GM21367 (cell line): ENCODE data around the gene MGA.

Source experiments
- ATAC-seq: cut with Tn5 transposase; IDR thresholded peaks from one replicate; pipeline ENCODE4 v1.9.1; 2021; ENCODE audit not compliant: unreplicated experiment

The MGA gene

DNA sequence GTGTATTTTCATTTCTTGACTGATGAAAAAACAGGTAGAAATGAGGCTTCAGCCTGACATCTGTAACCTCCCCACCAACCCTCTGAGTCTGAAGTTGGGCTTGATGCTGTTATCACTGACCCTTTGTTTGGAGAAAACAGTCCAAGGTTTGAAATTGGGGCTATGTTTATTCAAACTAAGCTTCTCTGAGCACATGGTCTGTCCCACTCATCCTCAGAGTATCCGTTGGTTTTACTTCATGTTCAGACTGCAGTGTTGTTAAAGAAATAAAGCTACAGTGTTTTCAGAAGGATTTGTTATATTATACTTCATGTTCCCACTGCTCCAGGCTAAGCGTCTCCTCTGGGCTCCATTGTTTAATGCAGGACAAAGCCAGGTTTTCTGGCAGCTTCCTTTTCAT lies 120.1 kb downstream of the MGA start:
- no peak for ATAC-seq

DNA sequence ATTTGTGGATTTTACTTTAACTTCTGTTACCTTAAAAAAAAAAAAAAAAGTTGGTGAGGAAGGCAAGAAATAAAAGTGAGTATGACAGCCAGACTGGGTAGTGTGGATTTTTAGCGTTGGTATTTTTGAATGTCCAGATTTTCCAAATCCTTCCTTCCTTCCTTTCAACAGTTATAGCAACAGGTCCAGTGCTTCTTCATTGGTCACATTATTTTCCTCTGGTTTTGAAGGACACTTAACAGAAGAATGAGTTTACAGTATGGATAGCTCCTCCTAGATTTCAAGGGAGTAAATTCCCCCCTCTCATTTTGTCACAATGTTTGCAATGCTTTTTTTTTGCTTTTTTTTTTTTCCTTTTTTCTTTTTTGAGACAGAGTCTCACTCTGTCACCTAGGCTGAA lies 120.5 kb downstream of the MGA start:
- ATAC-seq, result no peak

DNA sequence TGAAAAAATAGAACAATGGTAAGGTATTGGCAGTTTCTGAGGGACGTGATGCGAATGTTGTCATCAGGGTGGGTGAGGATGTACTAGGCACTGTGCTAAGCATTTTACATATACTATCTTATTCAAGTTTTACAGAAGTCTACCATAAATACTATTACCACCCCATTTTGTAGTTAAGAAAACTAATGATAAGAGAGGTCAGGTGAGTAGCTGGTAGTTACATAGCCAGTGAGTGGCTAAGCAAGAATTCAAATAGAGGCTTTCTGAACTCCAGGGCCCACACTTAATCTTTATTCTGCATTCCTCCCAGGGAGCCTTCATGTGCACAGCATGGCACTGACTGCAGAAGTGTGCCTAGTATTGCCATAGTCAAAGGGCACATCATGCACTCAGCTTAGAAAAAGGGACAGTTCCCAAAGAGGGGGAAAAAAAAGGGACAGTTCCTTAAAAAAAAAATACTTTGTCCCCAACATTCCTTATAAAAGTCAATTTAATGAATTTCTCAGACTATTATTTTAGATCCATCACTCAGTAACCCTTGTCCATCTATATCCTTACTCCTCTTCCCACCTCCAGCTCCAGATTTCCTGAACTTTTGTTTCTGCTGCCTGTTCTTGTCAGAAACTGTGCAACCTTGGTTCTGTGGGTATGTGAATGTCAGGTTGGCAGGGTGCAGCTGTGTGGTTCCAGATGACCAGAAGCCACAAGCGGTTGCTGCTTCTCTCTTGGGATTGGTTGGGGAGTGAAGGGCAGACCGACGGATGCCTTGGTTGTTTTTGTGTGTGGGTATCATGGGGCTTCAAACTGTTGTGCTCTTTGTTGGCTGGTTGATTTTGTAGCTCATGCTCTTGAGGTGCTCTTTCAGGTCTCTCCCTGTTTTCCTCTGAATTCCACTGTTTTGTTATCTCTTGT lies 122.4 kb downstream of the MGA start:
- ATAC-seq, result no peak

DNA sequence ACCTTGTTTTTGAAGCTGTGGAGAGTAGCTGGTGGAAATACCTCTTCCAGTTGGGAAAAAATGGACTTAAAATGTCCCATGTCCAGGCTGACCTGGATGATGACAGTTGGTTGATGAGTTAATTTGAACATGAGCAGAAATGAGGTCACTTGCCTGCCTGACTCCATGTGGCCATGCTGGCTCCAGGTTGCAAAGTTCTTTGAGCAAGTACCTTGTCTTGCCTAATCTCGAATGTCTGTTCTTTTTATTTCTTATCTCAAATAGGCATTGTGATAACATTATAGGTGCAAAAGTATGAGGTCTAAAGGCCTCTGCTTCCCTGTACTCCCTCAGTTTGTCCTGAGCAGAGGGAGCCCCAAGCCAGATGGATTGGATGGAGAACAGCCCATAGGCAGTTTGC lies 123.1 kb downstream of the MGA start:
- no peak for ATAC-seq

DNA sequence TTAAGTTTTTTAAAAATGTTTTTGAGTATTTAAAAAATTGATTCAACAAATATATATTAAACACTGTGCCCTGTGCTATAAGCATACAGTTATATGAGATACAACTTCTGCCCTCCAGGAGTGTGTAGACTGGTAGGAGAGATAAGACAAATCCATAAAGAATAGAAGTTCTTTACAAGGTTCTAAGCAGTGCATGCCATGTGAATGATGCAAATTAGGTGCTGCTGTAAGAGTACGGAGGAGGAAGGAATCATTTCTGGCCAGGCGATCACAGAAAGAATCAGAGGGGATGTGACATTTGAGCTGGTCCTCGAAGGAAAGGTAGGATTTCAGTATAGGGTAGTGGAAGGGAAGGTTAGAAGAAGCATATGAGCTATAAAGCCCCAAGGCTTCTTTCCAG lies 128.1 kb downstream of the MGA start:
- ATAC-seq, result no peak

DNA sequence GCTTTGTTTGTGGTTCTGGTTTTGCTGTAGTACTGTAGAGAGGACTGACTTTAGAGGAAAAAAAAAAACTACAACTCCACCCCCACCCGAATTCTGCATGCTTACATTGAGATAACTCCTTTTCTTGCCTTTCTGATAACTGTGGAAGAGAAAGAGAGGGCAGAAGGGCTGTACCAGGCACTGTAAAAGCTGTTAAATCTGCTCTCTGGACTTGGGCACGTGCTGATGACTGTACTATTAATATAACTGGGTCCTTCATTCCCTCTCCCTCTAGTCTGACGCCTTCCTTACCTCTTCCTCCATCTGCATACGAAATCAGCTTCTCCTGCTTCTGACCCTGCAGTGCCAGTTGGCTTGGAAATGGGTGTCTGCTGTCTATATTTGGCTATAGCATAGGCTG lies 129.0 kb downstream of the MGA start:
- ATAC-seq, result no peak

DNA sequence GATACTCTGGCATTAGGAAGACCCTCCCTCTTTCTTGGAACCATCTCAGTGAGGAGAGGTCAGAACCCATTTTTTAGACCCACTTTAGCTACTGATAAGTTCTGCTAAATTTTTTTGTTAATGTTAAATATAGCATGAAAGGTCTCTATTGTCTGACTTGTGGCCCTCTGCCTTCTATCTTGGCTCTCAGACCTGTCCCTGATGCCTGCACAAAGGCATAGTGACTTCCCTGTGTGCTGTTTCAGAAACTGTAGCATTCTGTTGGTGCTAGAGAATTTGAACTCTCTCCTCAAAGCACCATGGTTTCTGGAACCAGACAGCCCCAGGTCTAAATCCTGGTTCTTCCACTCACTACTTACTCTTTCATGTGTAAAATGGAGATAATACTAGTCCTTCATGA lies 129.5 kb downstream of the MGA start:
- ATAC-seq, result no peak

DNA sequence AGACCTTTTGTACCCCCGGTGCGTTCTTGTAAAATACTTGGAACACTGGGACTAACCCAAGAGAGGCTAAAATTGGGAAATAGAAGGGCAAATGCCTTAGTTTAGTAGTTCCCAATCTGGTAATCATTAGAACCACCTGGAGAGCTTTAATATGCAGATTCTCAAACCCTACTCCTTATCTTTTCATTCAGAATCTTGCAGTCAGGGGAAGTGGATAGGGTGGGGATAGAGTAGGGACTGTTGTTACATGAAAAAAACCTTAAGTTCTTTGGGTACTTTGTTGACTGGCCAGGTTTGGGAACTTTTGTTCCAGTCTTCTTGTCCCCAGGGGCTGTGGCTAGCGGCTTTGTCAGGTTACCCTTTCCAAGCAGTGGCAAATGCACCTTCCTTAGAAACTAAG lies 130.0 kb downstream of the MGA start:
- no peak for ATAC-seq

DNA sequence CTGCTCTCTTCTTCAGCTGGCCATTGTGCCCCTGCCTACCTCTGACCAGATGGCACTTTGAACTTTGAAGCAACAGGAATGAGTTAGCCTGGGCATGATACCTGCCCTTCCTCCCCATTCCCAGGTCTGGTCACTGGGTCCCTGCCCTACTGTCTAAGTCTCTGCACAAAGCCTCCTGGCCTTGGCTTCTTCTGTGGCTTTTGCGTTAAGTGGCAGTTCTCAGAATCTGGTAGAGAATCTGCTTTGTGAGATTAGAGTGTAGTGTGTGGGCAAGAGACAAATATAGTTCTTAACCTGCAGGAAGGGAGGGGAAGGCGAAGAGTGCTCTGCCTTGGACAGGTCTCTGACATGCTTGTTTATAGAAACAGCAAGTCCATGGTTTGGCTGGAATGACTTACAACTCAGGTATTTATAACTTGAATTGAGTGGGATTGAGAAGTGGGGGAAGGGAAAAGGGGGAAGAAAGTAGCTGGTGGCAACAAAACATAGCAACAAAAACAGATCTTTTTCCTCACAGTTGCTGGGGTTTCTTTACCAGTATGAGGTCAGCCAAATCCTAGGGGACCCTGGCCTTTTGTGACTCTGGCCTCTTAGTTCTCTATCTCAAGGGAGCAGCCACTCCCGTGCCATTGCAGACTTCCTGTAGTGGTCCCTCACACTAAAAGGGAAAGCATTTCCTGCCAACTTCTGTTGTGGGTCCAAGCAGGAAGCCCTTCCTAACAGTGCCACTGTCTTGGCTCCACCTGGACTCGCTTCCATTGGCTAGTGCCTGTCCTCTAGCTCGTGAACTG lies 130.7 kb downstream of the MGA start:
- ATAC-seq, result no peak

DNA sequence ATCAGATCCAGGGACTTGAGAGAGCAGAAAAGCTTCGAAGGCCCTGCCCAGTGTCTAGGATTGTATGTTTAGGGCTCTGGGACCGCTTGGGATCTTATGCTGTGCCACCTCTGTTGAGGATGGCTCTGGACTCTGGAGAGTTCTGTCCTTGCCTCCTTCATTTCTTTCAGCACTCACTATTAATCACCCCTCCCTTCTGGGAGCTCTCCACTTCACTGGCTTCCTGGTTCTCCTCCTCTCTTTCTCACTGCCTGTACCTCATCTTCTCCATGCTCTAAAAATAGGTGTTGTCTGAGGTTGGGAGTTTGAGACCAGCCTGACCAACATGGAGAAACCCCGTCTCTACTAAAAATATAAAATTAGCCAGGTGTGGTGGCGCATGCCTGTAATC lies 131.3 kb downstream of the MGA start:
- no peak for ATAC-seq

DNA sequence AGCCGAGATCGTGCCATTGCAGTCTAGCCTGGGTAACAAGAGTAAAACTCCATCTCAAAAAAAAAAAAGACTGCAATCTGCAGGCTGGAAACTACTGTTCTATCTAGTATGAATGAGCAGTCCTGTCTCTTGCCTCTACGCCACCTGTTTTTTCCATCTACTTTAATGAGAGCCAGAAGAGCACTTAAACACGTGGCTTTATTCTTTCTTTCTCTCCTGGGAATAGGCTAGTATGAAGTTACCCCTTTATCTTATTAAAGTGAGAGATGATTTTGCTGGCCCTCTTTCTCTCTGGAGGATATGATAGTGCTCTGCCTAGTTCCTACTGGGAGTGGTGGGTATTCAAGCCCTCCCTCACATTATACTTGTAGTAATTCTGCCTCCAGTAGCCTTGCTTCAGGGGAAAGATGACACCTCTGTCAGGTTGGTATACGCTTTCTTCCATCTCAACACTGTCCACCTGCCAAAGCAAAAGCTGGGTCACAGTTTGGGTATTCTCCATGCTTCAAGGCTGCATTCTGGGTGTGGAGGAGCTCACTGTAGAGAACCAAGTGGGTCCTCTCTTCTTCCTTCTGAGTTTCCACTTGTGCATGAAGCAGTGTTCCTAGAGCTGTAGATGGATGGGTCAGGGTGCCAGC lies 131.9 kb downstream of the MGA start:
- ATAC-seq, result no peak

DNA sequence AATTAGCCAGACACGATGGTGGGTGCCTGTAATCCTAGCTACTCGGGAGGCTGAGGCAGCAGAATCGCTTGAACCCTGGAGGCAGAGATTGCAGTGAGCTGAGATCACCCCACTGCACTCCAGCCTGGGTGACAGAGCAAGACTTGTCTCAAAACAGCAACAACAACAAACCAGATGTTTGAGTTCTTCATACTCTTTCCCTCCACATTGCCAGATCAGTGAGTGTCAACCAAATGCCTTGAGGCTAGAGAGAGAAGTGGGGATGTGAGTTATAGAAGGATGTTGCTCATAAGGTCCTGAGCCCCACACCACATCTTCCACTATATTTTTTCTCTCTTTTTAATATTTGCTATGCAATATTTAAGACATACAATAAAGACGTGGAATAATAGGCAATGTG lies 133.9 kb downstream of the MGA start:
- ATAC-seq, result no peak

DNA sequence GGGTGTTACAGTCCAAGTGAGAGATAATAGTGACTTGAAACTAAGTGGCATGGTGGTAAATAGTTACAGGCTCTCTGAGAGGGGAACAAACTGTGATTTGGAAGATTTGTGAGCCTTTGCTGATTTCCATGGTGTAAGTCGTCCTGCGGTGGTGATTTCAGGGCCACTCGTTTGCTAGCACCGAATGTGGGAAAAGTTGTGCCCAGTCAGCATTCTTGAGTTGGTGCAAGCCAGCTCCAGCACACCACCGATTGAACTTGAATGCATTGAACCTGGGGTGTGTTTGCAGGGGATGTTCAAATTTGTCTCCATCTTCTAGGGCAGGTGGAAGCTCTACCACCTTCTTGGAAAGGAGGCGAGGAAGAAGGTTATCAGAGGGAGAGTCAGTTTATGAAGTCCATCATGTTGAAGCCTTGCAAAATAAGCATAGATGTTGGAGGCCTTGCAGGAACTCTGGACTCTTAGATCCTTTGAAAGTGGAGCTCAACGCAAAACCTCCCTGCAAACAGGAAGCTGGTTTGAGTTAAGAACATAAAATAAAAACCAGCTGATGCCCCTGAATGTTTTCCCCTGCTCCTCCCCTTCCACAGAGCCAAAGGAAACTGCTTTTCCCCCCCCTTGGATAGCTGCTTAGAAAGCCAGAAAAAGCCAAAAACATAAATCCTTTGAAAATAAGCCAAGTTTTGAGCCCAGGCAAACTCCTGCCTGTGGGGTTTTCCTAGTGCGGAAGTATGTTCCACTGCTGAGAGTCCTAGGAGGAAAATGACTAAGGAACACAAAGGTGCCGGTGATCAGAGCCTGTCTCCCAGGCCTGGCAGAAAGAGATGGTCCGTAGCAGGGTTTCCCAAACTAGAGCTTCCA lies 136.0 kb downstream of the MGA start:
- no peak for ATAC-seq

DNA sequence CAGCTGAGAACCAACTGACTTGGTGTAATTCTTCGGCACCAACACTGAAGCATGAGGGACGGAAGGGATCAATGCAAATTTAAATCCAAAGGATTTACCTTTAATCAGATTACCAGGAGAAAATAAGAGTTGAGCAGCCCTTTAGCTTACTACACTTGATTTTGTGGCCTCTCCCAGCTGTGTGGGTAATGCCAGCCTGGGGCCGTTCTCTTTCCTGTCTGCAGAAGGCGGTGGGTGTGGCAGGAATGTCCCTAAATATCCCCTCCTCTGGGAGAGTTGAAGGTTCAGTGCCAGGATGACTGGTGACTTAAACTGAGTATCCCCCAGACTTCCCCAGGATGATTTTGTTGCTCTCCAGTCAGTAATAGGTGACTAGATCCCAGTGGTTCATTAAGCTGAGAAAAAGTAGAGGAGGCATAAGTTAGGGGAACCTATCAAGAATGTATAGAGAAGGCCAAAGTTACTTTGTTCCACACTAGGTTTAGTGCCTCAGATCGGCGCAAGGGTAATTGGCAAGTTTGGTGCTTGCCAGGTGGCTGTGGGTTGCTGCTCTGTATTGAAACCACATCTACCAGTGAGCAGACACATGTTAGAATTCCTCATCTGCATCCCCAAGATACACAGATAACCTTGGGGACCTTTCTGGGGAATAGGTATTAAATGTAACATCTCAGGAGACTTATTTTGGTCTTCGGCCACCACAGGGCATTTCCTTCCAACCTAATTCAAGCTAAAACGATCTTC lies 137.2 kb downstream of the MGA start:
- ATAC-seq, result no peak

DNA sequence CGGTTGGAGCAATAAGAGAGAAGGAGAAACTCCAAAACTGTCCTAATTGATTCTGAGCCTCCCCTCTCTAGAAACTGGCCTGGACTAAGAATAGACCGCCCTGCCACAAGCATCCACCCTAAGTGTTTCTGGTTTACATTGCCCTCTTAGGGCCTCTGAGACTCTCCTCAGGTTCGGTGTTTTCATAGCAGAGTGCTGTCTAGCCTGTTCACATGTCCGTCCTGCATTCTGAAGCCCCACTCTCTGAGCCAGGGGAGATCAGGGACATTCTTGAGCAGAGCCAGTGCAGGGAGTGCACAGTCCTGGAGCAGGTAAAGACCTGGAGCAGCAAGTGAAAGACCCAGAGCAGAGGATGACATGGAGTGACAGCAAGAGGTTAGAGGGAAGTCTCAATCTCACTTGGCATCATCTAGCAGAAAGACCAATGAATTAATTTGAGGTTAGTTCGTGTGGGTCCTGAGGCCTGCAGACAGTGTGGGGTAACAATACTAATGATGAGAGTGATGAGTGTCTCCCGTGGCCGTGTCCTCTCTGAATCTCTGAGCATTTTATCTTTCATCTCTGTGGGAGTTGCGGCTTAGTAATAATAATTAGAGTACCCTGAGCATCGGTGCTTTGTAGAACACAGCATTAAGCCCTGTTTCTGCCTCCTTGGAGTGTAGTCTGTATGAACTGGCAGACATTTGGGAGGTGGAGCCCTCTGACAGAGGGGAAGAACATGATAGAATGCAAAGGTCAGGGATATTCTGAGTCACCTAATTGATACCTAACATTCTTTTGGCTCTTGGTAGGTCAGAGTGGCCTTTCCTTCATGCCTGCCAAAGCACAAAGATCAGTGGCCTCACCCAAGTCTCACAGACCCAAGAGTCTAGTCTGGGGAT lies 138.6 kb downstream of the MGA start:
- ATAC-seq, result no peak

DNA sequence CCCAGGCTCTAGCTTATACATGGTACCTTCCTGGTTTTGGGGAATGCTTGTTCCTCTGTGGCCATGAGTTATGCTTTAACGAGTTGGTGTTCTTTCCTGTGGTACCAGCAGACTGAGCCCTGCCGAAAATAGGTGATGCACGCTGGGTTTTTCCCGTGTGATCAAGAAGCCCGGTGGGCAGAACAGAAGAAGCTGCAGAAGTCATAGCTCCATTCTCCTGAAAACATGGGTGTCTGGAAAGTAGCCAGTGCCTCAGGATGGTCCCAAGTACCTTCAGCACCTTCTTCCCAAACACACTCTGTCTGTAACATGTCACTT lies 139.2 kb downstream of the MGA start:
- no peak for ATAC-seq

DNA sequence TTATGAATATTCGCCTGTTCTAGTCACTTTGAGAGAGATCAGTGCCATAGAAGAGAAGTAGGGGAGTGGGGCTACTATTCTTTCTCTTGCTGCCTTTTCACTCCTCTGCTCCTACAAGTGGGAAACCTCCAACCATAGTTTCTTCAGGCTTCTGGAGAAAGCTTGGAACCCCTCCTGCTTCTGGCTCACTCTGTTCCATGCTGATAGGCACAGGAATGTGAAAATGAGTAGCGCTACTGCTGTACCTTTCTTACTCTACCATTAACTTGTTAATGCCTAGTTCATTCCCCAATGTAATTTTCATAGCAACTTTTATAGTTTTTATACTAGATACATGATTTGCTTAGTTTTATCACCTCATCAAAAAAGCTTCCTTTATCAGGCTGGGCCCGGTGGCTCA lies 141.0 kb downstream of the MGA start:
- ATAC-seq, result no peak

DNA sequence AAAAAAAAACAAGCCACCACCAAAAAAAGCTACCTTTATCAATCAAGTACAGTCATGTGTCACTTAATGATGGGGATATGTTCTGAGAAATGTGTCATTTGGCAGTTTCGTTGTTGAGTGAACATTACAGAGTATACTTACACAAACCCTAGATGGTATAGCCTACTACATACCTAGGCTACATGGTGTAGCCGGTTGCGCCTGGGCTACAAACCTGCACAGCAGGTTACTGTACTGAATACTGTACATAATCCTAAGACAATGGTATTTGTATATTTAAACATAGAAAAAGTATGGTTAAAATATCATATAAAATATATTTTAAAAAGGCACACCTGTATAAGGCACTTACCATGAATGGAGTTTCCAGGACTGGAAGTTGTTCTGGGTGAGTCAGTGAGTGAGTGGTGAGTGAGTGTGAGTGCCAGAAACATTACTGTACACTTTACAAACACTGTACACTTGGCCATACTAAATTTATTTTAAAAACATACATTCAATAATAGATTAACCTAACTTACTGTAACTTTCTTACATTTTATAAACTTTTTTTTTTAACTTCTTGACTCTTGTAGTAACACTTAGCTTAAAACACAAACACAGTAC lies 141.7 kb downstream of the MGA start:
- ATAC-seq, result no peak

DNA sequence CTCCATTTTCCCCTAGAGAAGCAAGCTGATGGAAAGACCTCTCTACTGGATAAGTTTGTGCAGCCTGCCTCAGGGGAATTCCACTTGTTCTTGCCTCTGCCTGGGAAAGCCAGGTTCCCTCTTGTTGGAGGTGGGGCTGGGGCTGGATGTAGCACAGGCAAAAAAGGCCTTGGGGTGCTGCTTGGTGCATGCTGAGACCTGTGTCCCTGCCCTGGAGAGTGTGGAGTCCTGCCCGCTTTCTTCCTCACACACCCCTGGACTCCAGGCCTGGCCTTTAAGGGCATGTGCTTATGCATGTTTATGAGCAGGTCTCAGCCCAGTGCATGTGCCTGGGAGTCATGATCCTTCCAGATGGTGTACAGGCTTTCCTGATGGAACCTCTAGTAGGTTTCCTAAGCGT lies 144.2 kb downstream of the MGA start:
- no peak for ATAC-seq
